ENCODE data around the gene PIK3IP1. TPM values are rescaled to one million over a fixed set of nuclear protein-coding genes. Genes with fewer than 3 reads are reported as not detected.

The PIK3IP1 gene
- total RNA-seq, 1 donor from 2014 or later = 4.7 TPM

- DNase-seq (ENCODE audit: low spot score) = peak; percentile 25
- no peaks in the 10 kb centered on the region for H3K36me3 ChIP-seq
- peak overlapping the region; percentile 10 for H3K4me2 ChIP-seq
- H3F3A ChIP-seq (ENCODE audit: low read depth) = peaks cover 14% of the 10 kb centered on the region
- peak overlapping the region; percentile 53 for H3K27ac ChIP-seq
- no peaks in the 10 kb centered on the region for H3K79me2 ChIP-seq (ENCODE audit: low read depth)
- Mint-ChIP-seq H3K4me1 (peaks cover 6% of the 10 kb centered on the region), H3K36me3 (peaks cover 2% of the 10 kb centered on the region), H3K27ac (peak overlapping the region; percentile 86), H3K4me3 (no peak overlapping the region), H3K27me3 (ENCODE audit: insufficient read depth, low read depth) (peaks cover 2% of the 10 kb centered on the region), H3K9me3 (no peaks in the 10 kb centered on the region)
- no peaks in the 10 kb centered on the region for H3K9me3 ChIP-seq (ENCODE audit: low read depth)
- no peak overlapping the region for H3K4me3 ChIP-seq
- H4K20me1 ChIP-seq (ENCODE audit: low read depth) = no peaks in the 10 kb centered on the region
- peaks cover 11% of the 10 kb centered on the region for H3K27me3 ChIP-seq
- H3K4me1 ChIP-seq = peaks cover 12% of the 10 kb centered on the region
- H3K9ac ChIP-seq = peak overlapping the region; percentile 13
- no peak overlapping the region for H2AFZ ChIP-seq (replicated peaks)
- no peak for TF ChIP-seq EZH2 (IDR thresholded peaks at IDR 0.05)
- no peak for TF ChIP-seq CTCF (IDR thresholded peaks at IDR 0.05)
- no peak for TF ChIP-seq EZH2phosphoT487 (IDR thresholded peaks at IDR 0.05)
Observed at GRCh38 chr22:31284281-31285155, 7.8 kb downstream of the PIK3IP1 start.

- peaks cover 2% of the 10 kb centered on the region for H3K27me3 Mint-ChIP-seq (ENCODE audit: insufficient read depth, low read depth)
- no peak overlapping the region for H3K4me3 Mint-ChIP-seq
- TF ChIP-seq EZH2 (IDR thresholded peaks at IDR 0.05) = no peak
- no peak for TF ChIP-seq CTCF (IDR thresholded peaks at IDR 0.05)
- no peak for TF ChIP-seq EZH2phosphoT487 (IDR thresholded peaks at IDR 0.05)
- no peak overlapping the region for H3K4me3 ChIP-seq
- no peaks in the 10 kb centered on the region for H4K20me1 ChIP-seq (ENCODE audit: low read depth)
- no peak overlapping the region for H3K27ac ChIP-seq
- H3K27ac Mint-ChIP-seq = no peak overlapping the region
- peaks cover 10% of the 10 kb centered on the region for H3K4me1 Mint-ChIP-seq
- H3F3A ChIP-seq (ENCODE audit: low read depth) = peaks cover 14% of the 10 kb centered on the region
- H3K79me2 ChIP-seq (ENCODE audit: low read depth) = no peaks in the 10 kb centered on the region
- H3K9me3 Mint-ChIP-seq = no peaks in the 10 kb centered on the region
- H3K27me3 ChIP-seq = no peaks in the 10 kb centered on the region
- H3K36me3 Mint-ChIP-seq = peaks cover 2% of the 10 kb centered on the region
- no peak overlapping the region for H2AFZ ChIP-seq (replicated peaks)
- DNase-seq (ENCODE audit: low spot score) = no peak
- no peak overlapping the region for H3K9ac ChIP-seq
- H3K4me1 ChIP-seq = peaks cover 12% of the 10 kb centered on the region
- no peak overlapping the region for H3K4me2 ChIP-seq
- H3K9me3 ChIP-seq (ENCODE audit: low read depth) = no peaks in the 10 kb centered on the region
- H3K36me3 ChIP-seq = no peaks in the 10 kb centered on the region
Observed at GRCh38 chr22:31282748-31283468, 9.4 kb downstream of the PIK3IP1 start.

- no peak overlapping the region for H3K9ac ChIP-seq
- DNase-seq (ENCODE audit: low spot score) = no peak
- H3K27ac ChIP-seq = no peak overlapping the region
- no peaks in the 10 kb centered on the region for H3K27me3 ChIP-seq
- H3K9me3 ChIP-seq (ENCODE audit: low read depth) = no peaks in the 10 kb centered on the region
- H3K9me3 Mint-ChIP-seq = no peaks in the 10 kb centered on the region
- no peak overlapping the region for H3K4me3 ChIP-seq
- TF ChIP-seq EZH2phosphoT487 (IDR thresholded peaks at IDR 0.05) (no peak), EZH2 (IDR thresholded peaks at IDR 0.05) (no peak), CTCF (IDR thresholded peaks at IDR 0.05) (no peak)
- H3K36me3 Mint-ChIP-seq = peaks cover 2% of the 10 kb centered on the region
- H3K4me1 ChIP-seq = peaks cover 12% of the 10 kb centered on the region
- H3K4me3 Mint-ChIP-seq = no peak overlapping the region
- H3K4me2 ChIP-seq = no peak overlapping the region
- peaks cover 2% of the 10 kb centered on the region for H3K27me3 Mint-ChIP-seq (ENCODE audit: insufficient read depth, low read depth)
- H3K79me2 ChIP-seq (ENCODE audit: low read depth) = no peaks in the 10 kb centered on the region
- H3K4me1 Mint-ChIP-seq = peaks cover 10% of the 10 kb centered on the region
- no peak overlapping the region for H2AFZ ChIP-seq (replicated peaks)
- no peaks in the 10 kb centered on the region for H3K36me3 ChIP-seq
- H3K27ac Mint-ChIP-seq = no peak overlapping the region
- H4K20me1 ChIP-seq (ENCODE audit: low read depth) = no peaks in the 10 kb centered on the region
- peaks cover 14% of the 10 kb centered on the region for H3F3A ChIP-seq (ENCODE audit: low read depth)
Observed at GRCh38 chr22:31281733-31282132, 10.6 kb downstream of the PIK3IP1 start.
